Amygdala (tissue), 56 donors: Measurements from ENCODE around the gene SOWAHD.
"Not testable (repeated sequence)": the region's sequence is repeated elsewhere in the genome, so short reads cannot be mapped to it uniquely, and the experiment has no call there.

ENCODE experiments used
- DNase-seq, 56 donors: peaks; one replicate each; lab custom pipeline; 2025; lab: John Stamatoyannopoulos, UW

SOWAHD gene, protein sequence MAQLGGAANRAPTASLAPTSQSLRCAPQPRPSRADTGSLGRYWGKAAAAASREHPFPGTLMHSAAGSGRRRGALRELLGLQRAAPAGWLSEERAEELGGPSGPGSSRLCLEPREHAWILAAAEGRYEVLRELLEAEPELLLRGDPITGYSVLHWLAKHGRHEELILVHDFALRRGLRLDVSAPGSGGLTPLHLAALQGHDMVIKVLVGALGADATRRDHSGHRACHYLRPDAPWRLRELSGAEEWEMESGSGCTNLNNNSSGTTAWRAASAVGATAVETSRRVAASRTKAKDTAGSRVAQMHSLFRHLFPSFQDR

DNA sequence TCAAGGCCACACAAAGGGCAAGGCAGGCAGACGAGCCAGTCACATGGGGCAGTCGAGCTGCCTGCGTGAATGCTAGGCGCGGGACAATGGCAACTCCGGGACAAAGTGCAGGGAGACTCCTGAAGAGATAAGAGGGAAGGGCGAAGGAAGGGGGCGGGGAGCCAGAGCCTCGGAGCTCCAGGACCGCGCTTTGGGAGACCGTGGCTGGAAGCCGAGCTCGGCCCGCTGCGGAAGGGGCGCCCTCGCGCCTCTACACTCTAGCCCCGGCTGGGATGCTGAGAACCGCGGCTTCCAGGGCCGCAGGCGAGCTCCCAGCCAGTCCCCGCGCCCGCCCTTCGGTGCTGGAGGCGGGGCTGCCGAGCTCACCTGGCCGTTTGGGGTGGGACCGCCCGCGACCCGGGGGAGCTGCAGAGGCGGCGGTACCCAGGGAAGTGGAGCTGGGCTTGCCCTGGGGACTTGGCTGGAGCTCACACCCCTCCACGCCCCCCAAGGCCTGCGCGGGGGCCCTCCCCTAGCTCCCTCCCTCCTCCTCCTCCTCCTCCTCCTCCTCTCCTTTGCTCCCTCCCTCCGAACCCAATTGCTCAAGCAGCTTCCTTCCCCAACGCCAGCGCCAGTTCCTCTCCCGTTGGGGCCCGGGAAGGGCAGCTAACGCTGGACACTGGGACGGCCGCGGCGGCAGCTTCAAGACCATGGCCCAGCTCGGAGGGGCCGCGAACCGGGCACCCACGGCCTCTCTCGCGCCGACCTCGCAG lies at the start of gene SOWAHD:
TSS of gene SOWAHD (plus strand) at position 610 of the 752 bp plus-strand sequence. CDS start at position 690, 80 bp downstream.
- peak in 12 of 56 donors; percentile 2 to 31 (median 8) for DNase-seq

DNA sequence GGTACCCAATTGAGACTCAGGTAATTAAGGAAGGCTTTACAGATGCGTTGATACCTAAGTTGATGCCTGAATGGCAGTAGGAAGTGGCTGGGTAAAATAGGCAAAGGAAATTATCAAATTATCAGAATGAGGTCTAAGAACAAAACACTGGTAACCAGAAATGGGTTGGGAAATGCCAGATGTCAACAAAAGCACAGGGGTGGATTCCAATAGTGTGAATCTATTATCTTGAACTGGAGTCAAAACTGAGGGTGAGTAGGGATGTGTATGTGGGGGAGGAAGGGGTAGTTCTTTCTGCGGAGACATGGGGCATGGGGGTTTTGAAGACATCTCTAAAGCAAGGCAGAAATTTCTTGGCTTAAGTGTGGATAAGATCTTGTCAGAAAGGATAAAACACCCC lies 49.5 kb upstream of the SOWAHD start:
- DNase-seq, result no peak

GRCh38 chrX:119709630-119710029 lies 48.8 kb upstream of the SOWAHD start:
- no peak for DNase-seq

DNA sequence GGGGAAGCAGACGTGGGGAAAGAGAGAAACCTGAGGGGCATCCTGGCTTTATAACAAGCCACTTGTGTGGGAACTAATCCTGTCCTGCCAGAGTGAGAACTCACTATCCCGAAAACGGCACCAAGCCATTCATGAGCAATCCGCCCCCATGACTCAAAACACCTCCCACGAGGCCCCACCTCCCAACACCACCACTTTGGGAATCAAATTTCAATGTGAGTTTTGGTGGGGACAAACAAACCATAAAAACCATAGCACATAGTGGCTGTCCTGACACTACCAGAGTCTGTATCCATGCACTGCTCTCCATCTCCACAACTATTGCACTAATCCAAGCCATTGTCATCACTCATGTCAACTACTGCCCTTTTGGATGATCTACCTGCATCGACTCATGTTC lies 36.9 kb upstream of the SOWAHD start:
- DNase-seq, result no peak

- DNase-seq, result no peak
These were observed 36.5 kb upstream of the SOWAHD start for GRCh38 chrX:119721926-119722325.

GRCh38 chrX:119726900-119727555 lies 31.4 kb upstream of the SOWAHD start:
- DNase-seq, result no peak

GRCh38 chrX:119728487-119728886 lies 29.9 kb upstream of the SOWAHD start:
- DNase-seq, result no peak

DNA sequence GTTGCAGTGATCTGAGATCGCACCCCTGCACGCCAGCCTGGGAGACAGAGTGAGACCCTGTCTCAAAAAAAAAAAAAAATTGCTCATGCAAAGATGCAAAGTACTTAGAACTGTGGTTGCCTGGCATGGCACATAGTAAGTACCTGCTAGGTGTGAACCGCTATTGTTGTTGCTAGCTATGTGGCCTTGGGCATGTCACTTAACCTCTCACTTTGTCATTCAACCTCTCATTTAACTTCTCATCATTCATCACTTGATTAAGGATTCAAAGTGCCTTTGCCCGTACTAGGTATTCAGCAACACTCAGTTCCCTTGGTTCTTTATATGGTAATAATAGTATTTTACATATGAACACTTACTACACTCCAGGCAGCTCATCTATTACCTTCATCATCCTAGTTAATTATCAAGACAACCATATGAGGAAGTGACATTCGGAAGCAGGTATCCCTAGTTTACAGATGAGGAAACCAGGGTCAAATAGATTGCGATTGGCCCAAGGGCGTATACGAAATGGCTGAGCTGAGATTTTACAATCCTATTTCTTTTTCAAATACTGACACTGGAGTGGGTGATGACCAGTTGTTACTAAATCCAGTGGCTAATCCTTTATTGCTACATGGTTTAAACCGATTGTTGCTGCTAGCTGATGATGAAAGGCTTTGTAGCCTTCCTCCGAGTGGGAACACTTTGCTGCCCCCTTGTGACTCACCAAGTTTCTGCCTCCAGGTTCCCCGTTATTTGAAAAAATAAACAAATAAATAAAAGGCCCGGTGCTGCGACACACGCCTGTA lies 28.8 kb upstream of the SOWAHD start:
- peak in 20 of 56 donors; percentile 0 to 36 (median 6) for DNase-seq

GRCh38 chrX:119734897-119735339 lies 23.5 kb upstream of the SOWAHD start:
- DNase-seq, result peak in 44 of 56 donors; percentile 3 to 66 (median 23)

GRCh38 chrX:119735467-119735866 lies 22.9 kb upstream of the SOWAHD start:
- DNase-seq, result peak in 2 of 56 donors; percentile 0 to 6

DNA sequence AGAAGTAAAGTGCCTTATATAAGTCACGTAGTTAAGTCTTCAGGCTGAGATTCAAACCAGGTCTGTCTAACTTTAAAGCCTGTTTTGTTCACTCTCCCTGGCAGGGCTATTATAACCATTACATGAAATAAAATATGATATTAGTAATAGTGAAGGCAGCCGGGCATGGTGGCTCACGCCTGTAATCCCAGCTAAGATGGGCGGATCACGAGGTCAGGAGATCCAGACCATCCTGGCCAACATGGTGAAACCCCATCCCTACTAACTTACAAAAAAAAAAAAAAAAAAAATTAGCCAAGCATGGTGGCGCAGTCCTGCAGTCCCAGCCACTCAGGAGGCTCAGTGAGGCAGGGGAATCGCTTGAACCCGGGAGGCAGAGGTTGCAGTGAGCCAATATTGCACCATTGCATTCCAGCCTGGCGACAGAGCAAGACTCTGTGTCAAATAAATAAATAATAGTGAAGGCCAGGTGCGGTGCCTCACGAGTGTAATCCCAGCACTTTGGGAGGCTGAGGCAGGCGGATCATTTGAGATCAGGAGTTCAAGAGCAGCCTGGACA lies 22.1 kb upstream of the SOWAHD start:
- DNase-seq, result no peak

DNA sequence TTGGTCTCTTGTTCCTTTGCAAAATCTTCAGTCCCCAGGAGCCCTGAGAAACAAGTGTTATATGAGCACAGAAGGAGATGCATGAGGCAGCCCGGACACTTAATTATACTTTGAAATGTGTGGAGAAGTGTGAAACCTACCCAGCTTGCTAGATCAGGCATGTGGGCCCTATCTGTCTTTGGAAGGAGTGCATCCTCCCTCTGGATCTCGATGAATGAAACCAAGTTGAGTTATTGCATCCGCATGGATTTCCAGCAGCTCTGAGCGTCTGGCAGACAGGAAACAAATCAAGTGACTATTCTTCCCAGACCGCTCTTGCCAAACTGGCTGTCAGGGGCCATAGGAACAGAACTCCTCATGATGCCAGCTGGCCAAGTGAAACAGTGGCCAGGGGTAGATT lies 19.6 kb upstream of the SOWAHD start:
- peak in 1 of 56 donors; percentile 3 for DNase-seq

- no peak for DNase-seq
These were observed 13.0 kb upstream of the SOWAHD start for GRCh38 chrX:119745283-119745848.

DNA sequence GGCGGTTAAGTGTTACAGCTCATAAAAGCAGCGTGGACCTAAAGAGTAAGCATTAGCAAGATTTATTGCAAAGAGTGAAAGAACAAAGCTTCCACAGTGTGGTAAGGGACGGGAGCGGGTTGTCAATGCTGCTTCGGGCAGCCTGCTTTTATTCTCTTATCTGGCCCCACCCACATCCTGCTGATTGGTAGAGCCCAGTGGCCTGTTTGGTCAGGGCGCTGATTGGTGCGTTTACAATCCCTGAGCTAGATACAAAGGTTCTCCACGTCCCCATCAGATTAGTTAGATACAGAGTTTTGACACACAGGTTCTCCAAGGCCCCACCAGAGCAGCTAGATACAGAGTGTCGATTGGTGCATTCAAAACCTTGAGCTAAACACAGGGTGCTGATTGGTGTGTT lies 8.3 kb upstream of the SOWAHD start:
- DNase-seq, result not testable (repeated sequence)

DNA sequence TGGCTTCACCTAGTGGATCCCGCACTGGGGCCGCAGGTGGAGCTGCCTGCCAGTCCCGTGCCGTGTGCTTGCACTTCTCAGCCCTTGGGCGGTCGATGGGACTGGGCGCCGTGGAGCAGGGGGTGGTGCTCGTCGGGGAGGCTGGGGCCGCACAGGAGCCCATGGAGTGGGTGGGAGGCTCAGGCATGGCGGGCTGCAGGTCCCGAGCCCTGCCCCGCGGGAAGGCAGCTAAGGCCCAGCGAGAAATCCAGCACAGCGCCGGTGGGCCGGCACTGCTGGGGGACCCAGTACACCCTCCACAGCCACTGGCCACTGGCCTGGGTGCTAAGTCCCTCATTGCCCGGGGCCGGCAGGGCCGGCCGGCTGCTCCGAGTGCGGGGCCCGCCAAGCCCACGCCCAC lies 7.6 kb upstream of the SOWAHD start:
- not testable (repeated sequence) for DNase-seq

GRCh38 chrX:119753001-119753400 lies 5.4 kb upstream of the SOWAHD start:
- DNase-seq, result no peak

DNA sequence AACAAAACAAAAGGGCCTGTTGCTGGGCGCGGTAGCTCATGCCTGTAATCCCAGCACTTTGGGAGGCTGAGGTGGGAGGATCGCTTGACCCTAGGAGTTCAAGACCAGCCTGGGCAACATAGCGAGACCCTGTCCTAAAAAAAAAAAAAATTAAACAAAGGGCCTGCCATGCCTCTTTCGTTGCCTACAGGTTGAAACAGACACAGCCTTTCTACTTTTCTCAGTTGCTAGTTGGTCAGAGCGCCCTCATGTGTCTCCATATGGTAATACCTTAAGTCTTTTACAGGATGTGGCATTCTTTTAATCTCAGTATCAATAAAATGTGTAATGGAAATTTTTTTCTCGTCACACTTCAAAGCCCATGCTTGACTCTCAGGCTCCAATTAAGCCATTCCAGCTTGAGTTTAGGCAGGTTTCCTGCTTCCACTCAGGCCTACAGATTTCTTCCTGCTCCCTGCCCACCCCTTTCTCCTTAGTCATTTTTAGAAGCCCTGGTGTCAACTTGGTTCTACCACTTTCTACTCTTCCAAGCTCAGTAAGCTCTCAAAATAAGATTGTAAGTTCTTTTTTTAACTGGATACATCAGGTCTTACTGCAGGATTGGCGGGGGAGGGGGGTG lies 4.6 kb upstream of the SOWAHD start:
- DNase-seq, result peak in 1 of 56 donors; percentile 2

DNA sequence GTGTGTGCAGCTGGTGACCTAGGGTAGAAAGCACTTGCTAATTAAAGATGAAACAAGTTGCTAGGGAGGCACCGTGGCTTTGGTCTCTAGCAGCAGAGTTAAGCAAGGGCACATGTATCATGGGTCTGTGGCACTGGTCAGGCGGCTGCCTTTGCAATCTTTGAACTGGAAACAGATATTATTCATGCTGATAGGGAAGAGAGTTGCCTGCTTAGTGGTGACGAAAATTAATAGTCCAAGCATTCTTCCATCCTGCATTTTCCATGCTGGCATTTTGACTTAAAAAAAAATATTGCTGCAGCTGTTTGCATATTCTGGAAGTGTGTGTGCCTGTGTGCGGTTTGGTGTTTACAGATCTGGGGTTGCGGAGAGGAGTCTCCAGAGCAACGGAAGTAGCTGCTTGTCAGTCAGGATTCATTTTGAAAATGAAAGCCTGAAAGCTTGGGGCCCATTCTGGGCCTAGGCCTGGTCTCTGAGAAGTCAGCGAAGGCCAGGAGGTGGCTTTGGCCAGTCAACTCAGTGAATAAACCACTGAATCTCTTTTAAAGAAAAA lies 2.3 kb upstream of the SOWAHD start:
- peak in 4 of 56 donors; percentile 0 to 16 (median 4) for DNase-seq
